Endothelial cell of umbilical vein (primary cell): ENCODE measurements around the gene ZNF488.

ENCODE experiments used
- CTCF ChIP-seq, 2 donors: IDR thresholded peaks; 1 replicate in 1 of 2; 2 replicates in 1 of 2; pipeline ENCODE4 v1.5.1; 2011; ENCODE audit warnings: low read length in 2 of 2, mild to moderate bottlenecking in 2 of 2, moderate library complexity in 2 of 2, control low read depth in 1 of 2, inconsistent platforms in 1 of 2, low read depth in 1 of 2; ENCODE audit not compliant: insufficient read depth in 1 of 2; ENCODE audit errors: extremely low read depth in 1 of 2
- EZH2 ChIP-seq: IDR thresholded peaks from 2 replicates; pipeline ENCODE4 v1.6.1; 2012; ENCODE audit warnings: borderline replicate concordance, low read depth, mild to moderate bottlenecking, moderate library complexity, low read length, inconsistent platforms; ENCODE audit not compliant: severe bottlenecking
- FOS ChIP-seq: IDR thresholded peaks from 2 replicates; pipeline ENCODE4 v1.6.1; 2011; ENCODE audit warnings: mild to moderate bottlenecking, low read length, moderate library complexity, borderline replicate concordance; ENCODE audit not compliant: insufficient read depth
- JUN ChIP-seq: IDR thresholded peaks from 2 replicates; pipeline ENCODE4 v1.6.1; 2011; ENCODE audit warnings: borderline replicate concordance, low read depth; ENCODE audit not compliant: insufficient read length, insufficient read depth
- MAX ChIP-seq: IDR thresholded peaks from 2 replicates; pipeline ENCODE4 v1.6.1; 2011; ENCODE audit not compliant: insufficient read depth, insufficient read length
- MYC ChIP-seq: IDR thresholded peaks from one replicate; pipeline ENCODE4 v1.6.1; 2011; ENCODE audit warnings: mild to moderate bottlenecking, low read depth, low read length
- POLR2A ChIP-seq: IDR thresholded peaks from 2 replicates; pipeline ENCODE4 v1.6.1; 2012; ENCODE audit warnings: low read depth, mild to moderate bottlenecking, control low read depth, low read length
- POLR2AphosphoS5 ChIP-seq: IDR thresholded peaks from 2 replicates; pipeline ENCODE4 v1.6.1; 2012; ENCODE audit warnings: low read depth, mild to moderate bottlenecking, control low read depth, low read length, moderate library complexity; ENCODE audit not compliant: insufficient read depth

GRCh38 chr10:47415520-47416304 lies 31.6 kb upstream of the ZNF488 start:
- TF ChIP-seq CTCF (IDR thresholded peaks at IDR 0.05; ENCODE audit: extremely low read depth in 1 of 2, insufficient read depth in 1 of 2, low read depth in 1 of 2, low read length in 2 of 2) (no peak), POLR2A (no peak), MAX (no peak), POLR2AphosphoS5 (no peak), MYC (no peak), JUN (no peak), EZH2 (no peak), FOS (no peak)
